Right lobe of liver (tissue), 6 donors: ENCODE data around the gene CD109. TPM values are rescaled to one million over a fixed set of nuclear protein-coding genes. Genes with fewer than 3 reads are reported as not detected.

Source experiments
- ATAC-seq, 4 donors: fragments of 200-7000 bp; cut with Tn5 transposase; one replicate each; pipeline ENCODE4 v1.9.1; 2020; ENCODE audit warnings: mild to moderate bottlenecking in 4 of 4, moderate library complexity in 4 of 4
- DNase-seq, 3 donors: peaks; one replicate each; pipeline ENCODE4 v3.0.0-alpha.2; 2020
- H3K27ac ChIP-seq, 3 donors: fragments of 200-600 bp; one replicate each; pipeline ENCODE4 v1.8.0; 2022
- H3K27me3 ChIP-seq, 2 donors: fragments of 200-600 bp; one replicate each; pipeline ENCODE4 v1.8.0; 2022
- H3K36me3 ChIP-seq, 4 donors: fragments of 200-600 bp; sonication (generic) in 1 of 4; one replicate each; pipeline versions ENCODE4 v1.5.1 to v1.8.0; 2017 to 2022; ENCODE audit warnings: control low read depth in 1 of 4
- H3K4me1 ChIP-seq, 4 donors: fragments of 200-600 bp; sonication (generic) in 1 of 4; one replicate each; pipeline versions ENCODE4 v1.5.1 to v1.8.0; 2017 to 2022; ENCODE audit warnings: control low read depth in 1 of 4
- H3K4me3 ChIP-seq, 3 donors: fragments of 200-600 bp; one replicate each; pipeline ENCODE4 v1.8.0; 2022
- H3K9me3 ChIP-seq, 4 donors: fragments of 200-600 bp; sonication (generic) in 1 of 4; one replicate each; pipeline versions ENCODE4 v1.5.1 to v1.8.0; 2017 to 2022; ENCODE audit warnings: control low read depth in 1 of 4
- POLR2A ChIP-seq: fragments of 450-650 bp; IDR thresholded peaks from one replicate; pipeline ENCODE4 v1.6.1; 2017; ENCODE audit warnings: antibody characterized with exemption, mild to moderate bottlenecking
- WGBS: methylation state at CpG from one replicate; pipeline ENCODE4 v1.1.6; 2018; ENCODE audit warnings: low coverage, low lambda C conversion rate; ENCODE audit not compliant: insufficient coverage; ENCODE audit errors: missing lambda C conversion rate; 5-methylcytosine and 5-hydroxymethylcytosine counted together
- intact Hi-C, 2 donors: fragments of 100-400 bp; cut with DNase I; formaldehyde crosslinking; loops; one replicate each; pipeline versions ENCODE4 v1.11.2 to v1.14.1; 2022
- total RNA-seq, 6 experiments: library from RNA; depleted of rRNA in 2 of 6; stranded (reverse); fragments of >200 nt in 2 of 6; fragmentation: NEBNext Ultra II Directional in 3 of 6; extraction: Animal tissue kit (Norgen Biotek cat#: 25700) in 3 of 6; gene quantifications; one replicate each; pipeline versions ENCODE4 v1.1.0 to v1.2.4, GENCODE V29; 2016 to 2023
- TF ChIP-seq, protein P1 (sequence below), 4 donors: fragments of 200-600 bp in 3 of 4; fragments of 450-650 bp in 1 of 4; IDR thresholded peaks; one replicate each; pipeline versions ENCODE4 v1.5.1 to v1.8.0; 2016 to 2022; ENCODE audit warnings: antibody characterized with exemption in 4 of 4, mild to moderate bottlenecking in 2 of 4
- donor health status: DM: no; HTN: yes; CAD: no.
- donor health status: DM: no; HTN: no; CAD: no.
- donor health status: DM: no; HTN: no; CAD: no.
- donor health status: DM: no; HTN: yes; CAD: no.
- donor health status: DM: no; HTN: yes; CAD: no.

CD109 gene
- total RNA-seq, 6 experiments from 2014 or later, result 0.35 to 8.4 (median 2.8) TPM

- H3K27ac ChIP-seq, result no peak overlapping the region
- intact Hi-C loops, result no loop called here
- no peaks in the 10 kb centered on the region for H3K36me3 ChIP-seq
- no peaks in the 10 kb centered on the region for H3K27me3 ChIP-seq
- no peaks in the 10 kb centered on the region for H3K9me3 ChIP-seq
- TF ChIP-seq, protein P1, sequence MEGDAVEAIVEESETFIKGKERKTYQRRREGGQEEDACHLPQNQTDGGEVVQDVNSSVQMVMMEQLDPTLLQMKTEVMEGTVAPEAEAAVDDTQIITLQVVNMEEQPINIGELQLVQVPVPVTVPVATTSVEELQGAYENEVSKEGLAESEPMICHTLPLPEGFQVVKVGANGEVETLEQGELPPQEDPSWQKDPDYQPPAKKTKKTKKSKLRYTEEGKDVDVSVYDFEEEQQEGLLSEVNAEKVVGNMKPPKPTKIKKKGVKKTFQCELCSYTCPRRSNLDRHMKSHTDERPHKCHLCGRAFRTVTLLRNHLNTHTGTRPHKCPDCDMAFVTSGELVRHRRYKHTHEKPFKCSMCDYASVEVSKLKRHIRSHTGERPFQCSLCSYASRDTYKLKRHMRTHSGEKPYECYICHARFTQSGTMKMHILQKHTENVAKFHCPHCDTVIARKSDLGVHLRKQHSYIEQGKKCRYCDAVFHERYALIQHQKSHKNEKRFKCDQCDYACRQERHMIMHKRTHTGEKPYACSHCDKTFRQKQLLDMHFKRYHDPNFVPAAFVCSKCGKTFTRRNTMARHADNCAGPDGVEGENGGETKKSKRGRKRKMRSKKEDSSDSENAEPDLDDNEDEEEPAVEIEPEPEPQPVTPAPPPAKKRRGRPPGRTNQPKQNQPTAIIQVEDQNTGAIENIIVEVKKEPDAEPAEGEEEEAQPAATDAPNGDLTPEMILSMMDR (IDR thresholded peaks at IDR 0.05), result no peak
- TF ChIP-seq POLR2A, result no peak
- WGBS, result 86% methylated on average over 1 of the region's 1 CpG
- H3K4me1 ChIP-seq, result no peaks in the 10 kb centered on the region
- no peak for DNase-seq
- H3K4me3 ChIP-seq, result no peak overlapping the region
- ATAC-seq, result no peak
These were observed 70.0 kb downstream of the CD109 start for GRCh38 chr6:73766040-73766439.

DNA sequence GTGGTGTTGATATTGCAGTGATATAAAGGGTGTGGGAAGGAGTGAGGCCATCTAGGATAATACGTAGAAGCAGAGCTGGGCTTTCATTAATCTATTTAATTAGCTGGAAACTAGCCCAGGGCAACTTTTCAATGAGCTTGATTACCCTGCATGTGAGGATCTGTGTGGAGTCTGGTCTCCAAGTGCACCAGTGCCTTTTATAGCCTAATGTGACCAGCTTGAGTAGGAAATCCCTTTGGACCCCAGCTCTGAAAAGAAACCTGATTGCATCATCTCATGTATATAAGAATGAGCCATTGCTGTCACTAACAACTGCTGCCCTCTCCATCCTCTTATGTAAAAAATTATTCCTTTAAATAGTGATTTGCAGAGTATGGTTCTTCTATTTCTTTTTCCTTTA is 72.6 kb downstream of the CD109 start:
- WGBS, result 77% methylated on average over 1 of the region's 1 CpG
- no peak overlapping the region for H3K27ac ChIP-seq
- no peaks in the 10 kb centered on the region for H3K9me3 ChIP-seq
- H3K4me3 ChIP-seq, result no peak overlapping the region
- no peak for ATAC-seq
- DNase-seq, result no peak
- no peak for TF ChIP-seq POLR2A
- TF ChIP-seq, protein P1 (IDR thresholded peaks at IDR 0.05), result no peak
- H3K36me3 ChIP-seq, result no peaks in the 10 kb centered on the region
- H3K27me3 ChIP-seq, result no peaks in the 10 kb centered on the region
- intact Hi-C loops, result no loop called here
- H3K4me1 ChIP-seq, result no peaks in the 10 kb centered on the region

DNA sequence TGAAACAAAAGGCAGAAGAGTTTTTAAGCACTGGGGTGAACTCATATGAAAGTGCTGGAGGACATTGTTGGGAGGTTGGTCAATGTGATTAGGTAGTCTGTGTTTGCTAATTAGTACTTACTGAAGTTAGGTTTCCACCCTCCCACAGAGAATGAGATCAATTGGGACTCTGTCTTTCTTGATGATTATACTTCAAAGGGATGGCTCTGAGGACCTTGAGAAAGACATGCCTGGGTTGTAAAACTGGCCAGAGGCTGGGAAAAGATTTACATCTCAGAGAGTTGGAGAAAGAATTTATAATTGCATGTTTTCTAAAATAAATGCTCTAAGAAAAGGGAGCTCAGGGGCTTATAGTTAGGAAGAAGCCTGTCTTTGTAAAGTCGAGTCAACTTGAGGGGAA is 74.0 kb downstream of the CD109 start:
- Histone ChIP-seq H3K4me3 (no peak overlapping the region), H3K4me1 (peaks cover 0 to 9% (median 4%) of the 10 kb centered on the region in 4 donors), H3K27me3 (no peaks in the 10 kb centered on the region), H3K27ac (no peak overlapping the region), H3K9me3 (no peaks in the 10 kb centered on the region), H3K36me3 (no peaks in the 10 kb centered on the region)
- DNase-seq, result no peak
- WGBS, result 88% methylated on average over 1 of the region's 1 CpG
- ATAC-seq, result no peak
- TF ChIP-seq, protein P1 (IDR thresholded peaks at IDR 0.05), result no peak
- TF ChIP-seq POLR2A, result no peak
- intact Hi-C loops, result no loop called here

DNA sequence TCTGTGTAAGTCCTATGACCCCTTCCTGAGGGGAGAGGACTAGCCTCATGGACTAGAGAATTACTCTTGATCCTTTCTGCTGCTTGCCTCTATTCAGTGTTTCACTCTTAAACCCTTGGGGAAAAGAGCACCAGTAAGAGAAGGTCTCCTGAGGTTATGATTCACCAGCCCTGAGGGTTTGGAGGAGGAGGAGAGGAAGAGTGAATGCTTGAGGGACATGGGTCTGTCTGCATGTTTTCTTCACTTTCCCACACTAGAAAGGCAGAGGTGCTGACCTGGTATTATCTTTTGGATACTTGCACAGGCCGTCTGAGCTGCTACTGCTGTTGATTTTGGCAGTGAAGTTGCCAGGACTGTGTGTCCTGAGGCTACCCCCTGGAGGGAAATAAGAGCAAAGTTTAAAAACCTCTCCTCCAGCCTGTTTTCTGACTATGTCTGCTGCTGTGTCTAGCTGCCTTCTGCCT is 78.3 kb downstream of the CD109 start:
- Histone ChIP-seq H3K4me1 (peaks cover 0 to 13% (median 5%) of the 10 kb centered on the region in 4 donors), H3K36me3 (no peaks in the 10 kb centered on the region), H3K9me3 (no peaks in the 10 kb centered on the region), H3K4me3 (no peak overlapping the region), H3K27ac (peak overlapping the region in 1 of 3 donors; percentile 43), H3K27me3 (no peaks in the 10 kb centered on the region)
- ATAC-seq, result peak; percentile 100
- peak; percentile 34 to 81 (median 65) for DNase-seq
- TF ChIP-seq, protein P1 (IDR thresholded peaks at IDR 0.05), result peak in 2 of 4 donors; percentile 22
- no peak for TF ChIP-seq POLR2A
- intact Hi-C loops, result no loop called here
- WGBS, result 0% methylated on average over 1 of the region's 1 CpG

DNA sequence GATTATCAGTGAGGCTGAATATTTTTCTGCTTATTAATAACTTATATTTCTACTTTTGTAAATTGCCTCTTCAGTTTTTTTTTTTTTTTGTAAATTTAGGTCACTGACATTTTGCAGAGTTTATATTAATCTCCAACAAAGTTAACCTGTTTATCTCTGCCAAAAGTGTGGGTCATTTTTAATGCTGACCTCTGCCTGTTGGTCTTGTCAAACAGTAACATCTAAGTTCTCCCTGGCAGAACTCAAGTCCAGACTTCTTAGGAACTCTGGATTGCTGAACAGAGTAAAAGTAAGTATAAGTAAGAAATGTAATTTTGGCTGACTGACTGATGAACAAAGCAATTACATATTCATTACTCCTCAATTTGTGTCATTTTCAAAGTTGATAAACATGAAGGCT is 83.9 kb downstream of the CD109 start:
- no peaks in the 10 kb centered on the region for H3K9me3 ChIP-seq
- TF ChIP-seq, protein P1 (IDR thresholded peaks at IDR 0.05), result no peak
- no peak for TF ChIP-seq POLR2A
- no peaks in the 10 kb centered on the region for H3K27me3 ChIP-seq
- no peaks in the 10 kb centered on the region for H3K36me3 ChIP-seq
- intact Hi-C loops, result no loop called here
- DNase-seq, result no peak
- H3K4me1 ChIP-seq, result peaks cover 0 to 14% (median 2%) of the 10 kb centered on the region in 4 donors
- no peak overlapping the region for H3K27ac ChIP-seq
- no peak overlapping the region for H3K4me3 ChIP-seq
- peak in 3 of 4 donors; percentile 22 to 73 (median 30) for ATAC-seq
